Fibroblast of skin of left biceps (primary cell): ENCODE data around the gene PCK2.

Experiments
- DNase-seq, 2 experiments: peaks; one replicate each; pipeline ENCODE4 v3.0.0-alpha.2; 2013; ENCODE audit warnings: low read depth in 2 of 2

Gene PCK2

DNA sequence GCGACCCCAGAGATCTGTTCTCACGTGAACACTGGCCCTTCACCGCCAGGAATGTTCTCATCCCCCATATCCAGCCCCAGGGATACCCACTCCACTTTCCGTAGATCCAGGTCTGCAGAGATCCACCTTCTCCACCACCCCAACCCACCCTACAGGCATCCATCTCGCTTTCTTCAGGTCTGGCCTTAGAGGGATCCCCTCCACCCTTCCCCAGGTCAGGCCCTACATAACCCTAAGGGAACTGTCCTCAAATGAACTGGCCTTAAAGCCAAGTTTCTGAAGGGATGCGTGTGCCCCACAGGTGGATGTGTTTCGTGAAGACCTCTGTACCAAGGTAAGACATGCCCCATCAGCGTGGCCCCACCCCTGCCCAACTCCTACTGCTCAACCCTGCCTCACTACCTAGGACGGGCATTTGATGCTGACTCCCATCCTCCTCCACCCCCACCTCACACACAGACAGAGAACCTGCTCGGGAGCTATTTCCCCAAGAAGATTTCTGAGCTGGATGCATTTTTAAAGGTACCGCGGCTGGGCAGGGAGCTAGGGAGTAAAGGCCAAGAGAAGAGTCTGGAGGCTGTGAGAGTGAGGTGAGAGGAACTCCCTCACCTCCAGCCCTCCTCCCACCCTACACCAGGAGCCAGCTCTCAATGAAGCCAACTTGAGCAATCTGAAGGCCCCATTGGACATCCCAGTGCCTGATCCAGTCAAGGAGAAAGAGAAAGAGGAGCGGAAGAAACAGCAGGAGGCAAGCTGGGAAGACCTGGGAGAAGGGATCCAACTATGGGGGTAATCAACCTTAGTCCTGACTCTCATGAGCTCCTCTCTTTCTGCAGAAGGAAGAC, 42.8 kb downstream of the PCK2 start:
- no peak for DNase-seq

DNA sequence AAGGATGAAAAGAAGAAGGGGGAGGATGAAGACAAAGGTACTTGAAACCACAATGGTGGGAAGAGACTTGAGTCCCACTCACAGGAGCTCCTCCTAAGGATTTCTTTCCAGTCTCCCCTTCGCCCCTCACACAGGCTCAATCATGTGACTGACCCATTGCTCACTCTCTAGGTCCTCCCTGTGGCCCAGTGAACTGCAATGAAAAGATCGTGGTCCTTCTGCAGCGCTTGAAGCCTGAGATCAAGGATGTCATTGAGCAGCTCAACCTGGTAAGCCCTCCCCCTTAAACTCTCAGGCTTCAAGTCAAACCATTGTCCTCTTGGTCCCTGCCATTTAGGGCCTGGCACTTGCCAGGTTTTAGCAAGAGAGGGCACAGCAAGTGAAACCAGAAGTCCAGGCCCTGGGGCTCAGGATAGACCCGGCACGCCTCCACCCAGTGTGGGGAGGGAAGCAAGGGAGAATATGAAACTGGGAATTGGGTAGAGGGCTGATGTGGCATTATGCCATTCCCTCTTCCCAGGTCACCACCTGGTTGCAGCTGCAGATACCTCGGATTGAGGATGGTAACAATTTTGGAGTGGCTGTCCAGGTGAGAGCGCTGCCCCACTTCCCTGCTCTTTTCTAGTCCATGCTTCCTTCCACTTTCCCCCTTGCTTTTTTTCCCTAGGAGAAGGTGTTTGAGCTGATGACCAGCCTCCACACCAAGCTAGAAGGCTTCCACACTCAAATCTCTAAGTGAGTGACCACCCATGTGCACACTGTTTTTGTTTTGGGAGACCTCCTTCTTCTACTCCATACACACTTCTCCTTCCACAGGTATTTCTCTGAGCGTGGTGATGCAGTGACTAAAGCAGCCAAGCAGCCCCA, 43.7 kb downstream of the PCK2 start:
- no peak for DNase-seq

DNA sequence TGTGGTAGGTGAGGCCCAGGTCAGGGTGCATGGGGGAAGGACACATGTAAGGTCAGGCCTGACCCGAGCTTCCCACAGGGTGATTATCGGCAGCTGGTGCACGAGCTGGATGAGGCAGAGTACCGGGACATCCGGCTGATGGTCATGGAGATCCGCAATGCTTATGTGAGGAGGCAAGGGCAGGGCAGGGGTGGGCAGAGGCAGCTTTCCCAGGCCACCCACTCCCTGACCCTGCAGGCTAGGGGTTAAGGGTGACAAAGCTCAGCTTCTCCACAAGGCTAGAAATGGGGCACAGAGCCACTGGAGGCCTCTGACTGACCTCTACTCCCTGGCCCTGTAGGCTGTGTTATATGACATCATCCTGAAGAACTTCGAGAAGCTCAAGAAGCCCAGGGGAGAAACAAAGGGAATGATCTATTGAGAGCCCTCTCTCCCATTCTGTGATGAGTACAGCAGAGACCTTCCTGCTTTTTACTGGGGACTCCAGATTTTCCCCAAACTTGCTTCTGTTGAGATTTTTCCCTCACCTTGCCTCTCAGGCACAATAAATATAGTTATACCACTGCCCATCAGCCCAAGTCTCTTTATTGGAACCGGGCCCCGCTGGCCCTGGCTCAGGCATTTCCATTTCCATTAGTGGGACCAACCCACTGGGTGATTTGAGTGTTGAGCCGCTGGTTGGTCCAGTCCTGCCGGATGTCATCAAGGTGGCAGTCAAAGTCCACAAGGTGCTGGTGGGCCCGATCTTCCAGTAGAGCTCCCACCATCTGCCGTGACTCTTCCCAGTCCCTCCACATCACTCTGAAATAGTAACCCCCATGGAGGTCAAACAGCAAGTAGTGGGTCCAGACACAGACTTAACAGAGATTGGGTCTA, 44.5 kb downstream of the PCK2 start:
- no peak for DNase-seq

DNA sequence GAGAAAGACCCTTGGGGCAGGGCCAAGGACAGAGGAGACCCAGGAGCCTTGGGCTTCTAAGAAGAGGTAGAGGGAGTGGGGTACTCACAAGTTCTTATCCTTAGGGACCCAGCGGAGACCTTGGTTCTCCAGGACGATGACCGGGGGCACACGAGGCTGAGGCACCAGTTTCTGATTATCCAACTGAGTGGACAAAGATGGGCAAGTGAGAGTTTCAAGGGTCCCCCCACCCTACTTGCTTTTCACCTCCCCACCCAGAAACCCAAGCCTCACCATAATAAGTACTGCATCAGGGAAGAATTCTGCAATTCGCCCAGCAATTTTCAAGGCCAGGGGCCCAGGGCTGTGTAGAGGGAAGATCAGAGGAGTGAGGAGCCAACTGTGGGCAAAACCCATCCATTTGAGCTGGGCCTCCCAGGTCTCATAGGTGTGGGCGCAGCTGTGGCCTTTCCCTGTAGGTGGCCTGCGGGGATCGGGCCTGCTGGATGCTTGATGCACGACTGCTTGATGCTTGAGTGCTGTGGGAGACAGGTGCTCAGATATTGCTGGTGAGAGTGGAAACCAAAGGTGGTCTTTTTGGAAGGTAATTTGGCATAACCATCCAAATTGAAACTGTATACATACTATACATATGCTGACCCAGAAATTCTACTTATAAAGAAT, 45.3 kb downstream of the PCK2 start:
- no peak for DNase-seq

DNA sequence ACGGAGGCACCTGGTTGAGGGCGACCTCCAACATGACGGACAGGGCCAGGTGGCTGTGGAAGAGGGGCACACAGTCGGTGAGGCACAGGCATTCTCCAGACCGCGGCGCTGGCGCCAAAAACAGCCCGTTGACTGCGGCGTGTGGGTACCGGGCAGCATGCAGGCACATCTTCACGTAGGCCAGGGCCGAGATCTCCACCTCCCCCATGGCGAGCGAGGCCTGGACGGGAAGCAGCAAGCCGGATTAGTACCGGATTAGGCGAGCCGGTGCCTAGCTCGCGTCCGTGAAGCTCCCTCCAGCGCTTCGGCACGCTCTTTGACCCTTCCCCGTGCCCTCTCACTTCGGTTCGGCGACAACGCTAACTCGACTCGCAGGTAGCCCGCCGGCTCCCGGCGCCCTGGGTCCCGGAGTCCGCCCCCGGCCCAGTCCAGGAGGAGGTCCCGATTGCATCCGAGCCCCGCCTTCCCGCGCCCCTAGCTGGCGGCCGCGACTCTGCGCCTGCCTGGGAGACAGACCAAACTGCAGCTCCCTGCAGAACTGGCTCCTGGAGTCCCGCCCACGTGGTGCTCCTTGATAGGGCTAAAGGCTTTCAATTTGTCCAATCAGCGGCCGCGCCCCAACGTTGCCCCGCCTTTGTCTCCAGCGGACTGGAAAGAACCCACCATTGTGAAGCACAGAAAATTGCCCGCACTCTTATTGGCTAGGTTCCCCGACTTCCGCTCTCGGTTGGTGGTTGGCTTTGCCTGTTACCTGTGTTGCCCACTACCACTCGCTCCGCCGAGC, 47.2 kb downstream of the PCK2 start, which contains the start of gene EMC9:
TSS of gene EMC9 (minus strand) at position 495 of the 784 bp plus-strand sequence. CDS start at position 208, 287 bp downstream.
- peak; percentile 98 for DNase-seq

DNA sequence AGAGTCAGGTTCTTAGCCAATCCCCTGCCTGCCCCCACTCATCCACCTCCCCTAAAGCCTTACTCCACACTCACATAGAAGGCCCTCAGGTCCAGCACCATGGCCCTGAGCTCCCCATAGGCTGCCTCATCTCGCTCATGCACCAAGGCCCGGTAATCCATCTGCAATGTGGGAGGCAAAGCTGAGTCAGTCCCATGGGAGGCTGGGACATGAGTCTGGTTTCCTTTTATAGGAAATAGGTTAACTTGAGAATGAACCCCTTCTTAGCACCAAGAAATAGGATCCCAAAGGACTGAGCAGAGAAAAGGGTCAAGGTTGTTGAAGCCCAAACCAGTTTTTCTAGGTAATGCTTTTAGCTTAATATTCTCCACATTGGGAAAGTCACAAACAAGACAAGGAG, 49.4 kb downstream of the PCK2 start:
- DNase-seq, result no peak

DNA sequence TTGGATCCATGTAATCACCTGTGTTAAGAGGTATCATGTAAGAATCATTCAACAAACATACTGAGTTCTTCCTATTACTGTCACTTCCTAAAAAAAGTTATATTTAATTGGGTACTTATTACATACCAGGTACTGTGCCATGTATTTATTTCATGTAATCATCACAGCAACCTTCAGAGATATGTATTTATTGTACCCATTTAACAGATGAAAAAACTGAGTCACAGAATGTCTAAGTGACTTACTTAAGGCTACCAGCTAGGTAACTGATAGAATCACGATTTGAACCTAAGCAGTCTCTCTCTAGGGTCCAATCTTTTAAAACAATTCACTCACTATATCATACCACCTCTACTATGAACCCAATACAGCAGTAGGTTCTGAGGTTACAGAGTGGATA, 50.3 kb downstream of the PCK2 start:
- no peak for DNase-seq

DNA sequence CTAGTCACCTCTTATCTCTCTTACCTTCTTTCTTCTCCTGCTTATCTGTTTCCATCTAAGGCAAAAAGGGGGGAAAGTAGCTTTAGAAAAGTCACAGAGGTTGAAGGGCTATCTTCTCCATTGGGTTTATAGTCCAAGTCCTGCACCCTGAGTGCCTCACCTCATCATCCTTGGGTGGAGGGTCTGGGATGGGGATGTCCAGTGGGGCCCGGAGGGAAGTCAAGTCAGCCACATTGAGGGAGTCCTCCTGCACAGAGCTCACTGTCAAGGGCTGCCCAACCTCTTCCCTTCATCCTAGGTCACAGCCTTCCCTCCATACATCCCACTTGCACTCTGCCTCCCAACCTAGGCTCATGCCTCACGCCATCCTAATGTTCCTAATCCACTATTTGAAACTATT, 51.1 kb downstream of the PCK2 start:
- no peak for DNase-seq

DNA sequence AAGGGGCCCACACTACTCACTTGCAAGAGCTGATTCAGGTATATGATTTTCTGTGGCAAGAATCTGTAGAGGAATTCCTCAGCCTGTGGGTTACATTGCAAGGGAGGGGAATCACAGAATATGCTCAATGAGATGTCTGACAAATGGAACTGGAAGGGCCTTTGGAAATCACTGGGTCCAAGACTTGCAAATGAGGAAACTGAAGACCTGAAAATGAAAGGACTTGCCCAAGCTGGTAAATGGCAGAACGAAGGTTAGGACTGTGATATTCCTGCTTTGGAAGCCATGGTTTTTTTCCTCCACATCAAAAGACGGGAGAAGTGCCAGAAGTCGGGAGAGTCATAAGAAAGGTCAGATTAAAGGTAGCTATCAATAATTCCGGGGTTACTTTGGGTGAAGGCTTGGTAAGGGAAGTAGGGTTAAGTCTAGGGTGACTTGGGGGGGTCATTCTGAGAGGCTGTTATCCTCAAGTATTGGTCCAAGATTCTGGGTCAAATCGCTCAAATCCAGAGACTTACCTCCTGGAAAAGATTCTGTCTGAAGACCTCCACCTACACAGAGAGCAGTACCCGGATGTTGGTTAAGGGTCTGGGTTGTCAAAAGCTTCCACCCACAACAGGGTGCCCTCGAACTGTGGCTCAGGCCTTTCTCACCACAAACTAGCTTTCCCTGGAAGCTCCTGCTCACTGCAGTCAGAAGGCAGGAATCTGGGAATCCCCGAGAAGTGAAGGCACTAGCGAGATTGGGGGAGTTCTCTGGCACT, 51.8 kb downstream of the PCK2 start:
- DNase-seq, result no peak

DNA sequence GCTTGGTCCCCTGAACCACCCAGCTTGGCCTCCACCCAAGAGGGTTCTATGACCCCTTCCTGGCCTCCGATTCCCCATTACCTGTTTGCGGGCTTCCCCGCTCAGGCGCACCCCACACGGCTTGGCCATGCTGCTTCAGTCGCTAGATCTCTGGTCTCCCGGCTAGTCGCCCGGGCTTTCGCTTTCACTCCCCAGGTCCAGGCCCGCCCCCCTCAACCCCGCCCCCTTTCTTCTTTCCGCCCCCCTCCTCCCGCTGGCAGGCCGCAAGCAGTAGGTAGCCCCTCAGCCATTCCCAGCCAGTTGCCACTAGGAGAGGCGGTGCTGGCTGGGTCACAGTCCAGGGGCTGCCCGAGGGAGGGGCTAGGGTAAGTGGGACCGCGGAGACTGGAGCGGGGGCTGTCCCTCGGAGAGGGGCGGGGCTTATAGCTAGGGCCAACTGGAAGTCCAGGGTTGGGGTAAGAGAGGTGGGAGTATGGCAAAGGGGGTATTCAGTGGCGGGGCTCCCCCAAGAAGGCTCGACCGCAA, 52.4 kb downstream of the PCK2 start, which contains the start of gene PSME2:
TSS of gene PSME2 (minus strand) at position 158 of the 525 bp plus-strand sequence. CDS start at position 129, 29 bp downstream.
- DNase-seq, result peak; percentile 87 to 91

DNA sequence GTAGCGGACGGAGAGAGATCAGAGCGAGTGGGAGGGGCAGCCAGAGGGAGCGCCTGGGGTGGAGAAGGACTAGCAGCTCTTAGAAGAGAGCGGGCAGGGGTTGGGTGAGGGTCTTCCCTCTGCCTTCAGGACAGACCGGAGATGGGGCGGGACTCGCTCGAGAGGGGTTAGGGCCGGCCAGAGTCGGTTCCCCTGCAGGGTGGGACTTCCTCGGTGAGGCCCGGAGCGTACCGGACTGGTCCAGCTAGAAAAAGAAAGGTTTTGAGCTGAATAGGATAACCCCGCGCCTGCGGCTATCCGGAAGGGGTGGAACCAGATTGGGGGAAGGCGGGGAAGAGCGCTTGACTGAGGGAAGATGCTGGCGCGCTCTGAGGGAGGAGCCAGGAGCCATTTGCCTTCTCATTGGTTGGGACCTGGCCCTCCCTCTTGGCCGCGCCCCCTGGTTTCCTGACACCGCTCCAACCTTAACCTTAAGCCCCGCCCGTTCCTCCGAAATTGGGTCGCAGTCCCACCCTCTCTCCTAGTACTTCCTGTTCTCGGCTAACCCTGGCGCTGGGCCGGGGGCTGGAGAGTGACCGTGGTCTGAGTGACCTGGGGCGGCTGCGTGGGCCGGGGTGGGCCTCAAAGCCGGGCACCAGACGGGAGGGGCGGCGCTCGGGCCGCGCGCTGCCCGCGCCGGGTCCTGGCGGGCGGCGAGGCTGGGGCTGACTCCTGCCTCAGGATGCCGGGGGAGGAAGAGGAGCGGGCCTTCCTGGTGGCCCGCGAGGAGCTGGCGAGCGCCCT, 53.1 kb downstream of the PCK2 start, which contains the start of gene RNF31:
TSS of gene RNF31 (plus strand) at position 521 of the 783 bp plus-strand sequence. CDS start at position 722, 201 bp downstream.
- peak; percentile 91 to 93 for DNase-seq

DNA sequence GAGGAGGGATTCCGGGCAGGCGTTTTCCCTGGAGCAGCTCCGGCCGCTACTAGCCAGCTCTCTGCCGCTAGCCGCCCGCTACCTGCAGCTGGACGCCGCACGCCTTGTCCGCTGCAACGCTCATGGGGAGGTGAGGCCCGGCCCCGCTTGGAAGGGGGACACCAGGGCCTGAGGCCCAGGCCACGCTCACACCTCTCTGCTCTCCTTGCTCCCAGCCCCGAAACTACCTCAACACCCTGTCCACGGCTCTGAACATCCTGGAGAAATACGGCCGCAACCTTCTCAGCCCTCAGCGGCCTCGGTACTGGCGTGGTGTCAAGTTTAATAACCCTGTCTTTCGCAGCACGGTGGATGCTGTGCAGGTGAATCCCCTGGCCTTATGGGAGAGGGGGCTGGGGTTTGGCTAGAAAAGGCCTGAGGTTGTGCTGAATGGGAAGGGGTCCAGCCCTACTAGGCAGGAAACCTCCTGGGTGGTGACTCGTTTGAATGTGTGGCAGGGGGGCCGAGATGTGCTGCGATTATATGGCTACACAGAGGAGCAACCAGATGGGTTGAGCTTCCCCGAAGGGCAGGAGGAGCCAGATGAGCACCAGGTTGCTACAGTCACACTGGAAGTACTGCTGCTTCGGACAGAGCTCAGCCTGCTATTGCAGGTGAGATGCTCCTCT, 53.8 kb downstream of the PCK2 start:
- no peak for DNase-seq

DNA sequence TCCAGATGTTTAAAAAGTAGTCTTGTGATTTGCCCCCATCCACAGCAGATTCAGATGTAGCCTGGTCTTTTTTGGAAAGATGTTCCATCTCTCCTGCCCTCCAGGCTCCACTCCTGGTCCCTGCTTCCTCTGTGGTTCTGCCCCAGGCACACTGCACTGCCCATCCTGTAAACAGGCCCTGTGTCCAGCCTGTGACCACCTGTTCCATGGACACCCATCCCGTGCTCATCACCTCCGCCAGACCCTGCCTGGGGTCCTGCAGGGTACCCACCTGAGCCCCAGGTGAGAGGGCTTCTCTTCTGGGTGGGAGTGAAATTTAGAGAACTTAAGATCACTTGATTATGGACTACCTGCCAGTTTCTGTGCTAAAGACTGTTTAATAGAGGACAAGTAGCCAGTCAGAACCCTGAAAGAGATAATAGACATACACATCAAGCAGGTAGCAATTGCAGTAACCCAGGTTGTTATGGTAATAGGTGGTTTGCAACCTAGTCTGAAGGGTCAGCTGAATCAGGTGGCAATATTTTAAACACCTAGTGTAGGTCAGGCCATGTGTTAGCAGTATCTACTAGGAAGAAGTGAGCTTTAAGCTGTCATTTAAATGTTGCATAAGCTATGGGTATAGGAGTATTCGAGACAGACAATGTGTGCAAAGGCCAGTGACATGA, 55.3 kb downstream of the PCK2 start:
- no peak for DNase-seq

DNA sequence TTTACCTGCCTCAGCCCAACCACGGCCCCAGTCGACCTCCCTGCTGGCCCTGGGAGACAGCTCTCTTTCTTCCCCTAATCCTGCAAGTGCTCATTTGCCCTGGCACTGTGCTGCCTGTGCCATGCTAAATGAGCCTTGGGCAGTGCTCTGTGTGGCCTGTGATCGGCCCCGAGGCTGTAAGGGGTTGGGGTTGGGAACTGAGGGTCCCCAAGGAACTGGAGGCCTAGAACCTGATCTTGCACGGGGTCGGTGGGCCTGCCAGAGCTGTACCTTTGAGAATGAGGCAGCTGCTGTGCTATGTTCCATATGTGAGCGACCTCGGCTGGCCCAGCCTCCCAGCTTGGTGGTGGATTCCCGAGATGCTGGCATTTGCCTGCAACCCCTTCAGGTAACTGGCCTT, 56.0 kb downstream of the PCK2 start:
- DNase-seq, result no peak

DNA sequence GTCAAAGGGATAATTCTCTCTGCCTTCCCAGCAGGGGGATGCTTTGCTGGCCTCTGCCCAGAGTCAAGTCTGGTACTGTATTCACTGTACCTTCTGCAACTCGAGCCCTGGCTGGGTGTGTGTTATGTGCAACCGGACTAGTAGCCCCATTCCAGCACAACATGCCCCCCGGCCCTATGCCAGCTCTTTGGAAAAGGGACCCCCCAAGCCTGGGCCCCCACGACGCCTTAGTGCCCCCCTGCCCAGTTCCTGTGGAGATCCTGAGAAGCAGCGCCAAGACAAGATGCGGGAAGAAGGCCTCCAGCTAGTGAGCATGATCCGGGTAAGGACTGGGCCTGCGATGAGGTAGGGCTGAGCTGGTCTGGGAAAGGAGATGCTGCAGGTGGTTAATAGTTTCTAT, 56.5 kb downstream of the PCK2 start:
- no peak for DNase-seq

DNA sequence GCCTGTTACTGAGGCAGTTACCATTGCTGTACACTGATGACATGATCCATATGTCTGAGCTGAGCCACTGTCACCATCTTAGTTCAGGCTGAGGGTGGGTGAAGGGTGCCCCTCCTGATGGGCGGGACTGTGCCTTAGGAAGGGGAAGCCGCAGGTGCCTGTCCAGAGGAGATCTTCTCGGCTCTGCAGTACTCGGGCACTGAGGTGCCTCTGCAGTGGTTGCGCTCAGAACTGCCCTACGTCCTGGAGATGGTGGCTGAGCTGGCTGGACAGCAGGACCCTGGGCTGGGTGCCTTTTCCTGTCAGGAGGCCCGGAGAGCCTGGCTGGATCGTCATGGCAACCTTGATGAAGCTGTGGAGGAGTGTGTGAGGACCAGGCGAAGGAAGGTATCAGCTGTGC, 56.9 kb downstream of the PCK2 start:
- DNase-seq, result no peak

DNA sequence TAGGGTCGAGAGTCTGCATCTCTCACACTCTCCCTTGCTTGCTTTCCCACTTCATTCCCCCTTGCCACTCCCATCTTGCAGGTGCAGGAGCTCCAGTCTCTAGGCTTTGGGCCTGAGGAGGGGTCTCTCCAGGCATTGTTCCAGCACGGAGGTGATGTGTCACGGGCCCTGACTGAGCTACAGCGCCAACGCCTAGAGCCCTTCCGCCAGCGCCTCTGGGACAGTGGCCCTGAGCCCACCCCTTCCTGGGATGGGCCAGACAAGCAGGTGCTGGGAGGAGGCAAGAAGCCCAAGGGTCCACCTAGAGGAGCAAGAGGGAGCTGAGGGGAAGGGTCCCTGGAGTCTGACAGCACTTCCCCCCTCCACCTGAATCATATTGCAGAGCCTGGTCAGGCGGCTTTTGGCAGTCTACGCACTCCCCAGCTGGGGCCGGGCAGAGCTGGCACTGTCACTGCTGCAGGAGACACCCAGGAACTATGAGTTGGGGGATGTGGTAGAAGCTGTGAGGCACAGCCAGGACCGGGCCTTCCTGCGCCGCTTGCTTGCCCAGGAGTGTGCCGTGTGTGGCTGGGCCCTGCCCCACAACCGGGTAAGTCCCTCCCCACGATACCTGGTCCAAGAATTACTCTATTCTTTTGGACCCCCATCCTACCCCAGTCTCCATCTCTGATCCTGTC, 57.4 kb downstream of the PCK2 start:
- no peak for DNase-seq
